ENCODE results near the gene WNK2. TPM values are rescaled to one million over a fixed set of nuclear protein-coding genes. Genes with fewer than 3 reads are reported as not detected.

WNK2 gene
- total RNA-seq, 1 donor from 2014 or later, result 1.0 TPM

- DNase-seq (ENCODE audit: low read depth), result no peak
These were observed 2.1 kb upstream of the WNK2 start for GRCh38 chr9:93181672-93182435.

DNA sequence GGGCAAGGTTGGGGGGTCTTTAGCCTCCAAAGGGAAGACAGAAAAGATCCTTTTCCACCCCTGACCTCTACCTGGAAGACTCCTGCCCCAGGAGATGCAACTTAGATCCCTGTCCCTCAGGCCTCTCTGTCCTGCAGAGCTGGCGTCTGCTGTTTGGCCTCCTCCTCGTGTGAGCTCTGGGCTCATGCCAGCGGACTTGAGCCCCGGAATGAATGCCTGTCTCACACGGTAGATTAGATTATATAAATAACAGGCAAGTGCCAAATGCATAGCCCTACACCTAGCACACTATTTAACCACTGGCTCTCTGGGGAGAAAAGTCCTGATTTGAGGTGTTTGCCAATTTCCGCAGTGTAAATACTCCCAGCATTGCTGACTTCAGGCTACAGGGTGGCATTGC lies 1.4 kb upstream of the WNK2 start:
- no peak for TF ChIP-seq CTCF (conservative IDR thresholded peaks at IDR 0.05; ENCODE audit: low read depth, low read length)
- DNase-seq (ENCODE audit: low read depth), result no peak
- no peak overlapping the region for H3K4me3 ChIP-seq (ENCODE audit: low read depth, low read length)

More at GRCh38 chr9:93181672-93182435, 2.1 kb upstream of the WNK2 start:
- no peak overlapping the region for H3K4me3 ChIP-seq (ENCODE audit: low read depth, low read length)
- no peak for TF ChIP-seq CTCF (conservative IDR thresholded peaks at IDR 0.05; ENCODE audit: low read depth, low read length)

DNA sequence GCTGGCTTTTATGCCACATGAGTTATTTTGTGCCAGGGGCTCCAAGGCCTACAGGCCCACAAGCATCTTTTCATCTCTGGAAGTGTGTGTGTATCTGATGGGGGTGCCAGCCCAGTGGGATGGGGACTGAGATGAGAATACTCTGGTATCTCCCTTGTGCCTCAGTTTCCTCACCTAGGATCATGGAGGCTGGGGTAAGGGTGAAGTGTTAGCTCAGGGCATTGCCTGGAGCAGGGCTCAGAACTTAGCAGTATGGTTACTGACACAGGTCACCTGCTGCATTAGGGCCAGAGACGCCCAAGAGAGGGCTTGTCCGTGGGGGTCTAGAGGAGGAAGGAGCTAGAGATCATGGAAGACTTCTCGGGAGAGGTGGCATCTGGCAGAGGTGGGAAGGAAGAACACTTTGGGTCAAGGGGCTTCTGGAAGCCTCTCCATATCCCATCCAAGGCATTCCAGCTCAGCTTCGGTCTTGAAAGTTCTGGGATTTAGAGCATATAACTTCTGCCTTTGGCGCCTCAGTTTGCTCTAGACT lies 742 bp upstream of the WNK2 start:
- H3K4me3 ChIP-seq (ENCODE audit: low read depth, low read length), result no peak overlapping the region
- no peak for TF ChIP-seq CTCF (conservative IDR thresholded peaks at IDR 0.05; ENCODE audit: low read depth, low read length)
- no peak for DNase-seq (ENCODE audit: low read depth)

DNA sequence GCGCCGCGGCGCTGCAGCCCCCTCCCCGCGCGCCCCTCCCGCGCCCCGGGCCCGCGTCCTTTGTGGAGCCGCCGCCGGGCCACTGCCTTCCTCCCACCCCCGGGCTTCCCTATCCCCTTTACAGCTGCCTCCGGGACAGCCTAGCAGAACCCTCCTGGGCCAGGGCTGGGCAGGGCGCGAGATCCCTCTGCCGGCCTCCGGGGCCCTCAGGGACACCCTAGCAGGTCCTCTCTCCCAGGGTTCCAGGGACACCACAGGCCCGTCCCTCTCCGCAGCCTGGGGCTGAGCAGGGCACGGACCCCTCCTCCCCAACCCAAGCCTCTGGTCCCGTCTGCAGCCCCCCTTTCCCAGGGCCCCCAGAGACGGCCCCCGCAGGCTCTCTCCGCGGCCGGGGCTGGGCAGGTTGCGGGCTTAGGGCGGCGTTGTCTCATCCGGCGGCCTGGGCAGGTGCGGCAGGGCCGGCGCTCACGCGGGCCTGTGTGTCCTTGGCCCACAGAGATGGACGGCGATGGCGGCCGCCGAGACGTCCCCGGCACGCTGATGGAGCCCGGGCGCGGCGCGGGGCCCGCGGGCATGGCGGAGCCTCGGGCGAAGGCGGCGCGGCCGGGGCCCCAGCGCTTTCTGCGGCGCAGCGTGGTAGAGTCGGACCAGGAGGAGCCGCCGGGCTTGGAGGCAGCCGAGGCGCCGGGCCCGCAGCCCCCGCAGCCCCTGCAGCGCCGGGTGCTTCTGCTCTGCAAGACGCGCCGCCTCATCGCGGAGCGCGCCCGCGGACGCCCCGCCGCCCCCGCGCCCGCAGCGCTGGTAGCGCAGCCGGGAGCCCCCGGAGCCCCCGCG lies 710 bp downstream of the WNK2 start:
- no peak for DNase-seq (ENCODE audit: low read depth)

GRCh38 chr9:93185266-93186214 lies 1.6 kb downstream of the WNK2 start:
- TF ChIP-seq CTCF (conservative IDR thresholded peaks at IDR 0.05; ENCODE audit: low read depth, low read length), result no peak
- DNase-seq (ENCODE audit: low read depth), result no peak

More for the DNA sequence above, 710 bp downstream of the WNK2 start:
- no peak for TF ChIP-seq CTCF (conservative IDR thresholded peaks at IDR 0.05; ENCODE audit: low read depth, low read length)
- no peak overlapping the region for H3K4me3 ChIP-seq (ENCODE audit: low read depth, low read length)

GRCh38 chr9:93186215-93186945 lies 2.4 kb downstream of the WNK2 start:
- no peak for TF ChIP-seq CTCF (conservative IDR thresholded peaks at IDR 0.05; ENCODE audit: low read depth, low read length)
- DNase-seq (ENCODE audit: low read depth), result no peak
- H3K4me3 ChIP-seq (ENCODE audit: low read depth, low read length), result no peak overlapping the region

More at GRCh38 chr9:93185266-93186214, 1.6 kb downstream of the WNK2 start:
- H3K4me3 ChIP-seq (ENCODE audit: low read depth, low read length), result no peak overlapping the region
